Kidney (tissue), 14 donors: ENCODE data around the gene SGPL1. TPM values are rescaled to one million over a fixed set of nuclear protein-coding genes. Genes with fewer than 3 reads are reported as not detected.

Source experiments
- DNase-seq, 5 donors: peaks; one replicate each; pipeline ENCODE4 v3.0.0-alpha.2; 2013 to 2020
- FAIRE-seq: peaks from 2 replicates; lab custom pipeline; 2012; peaks lifted over from hg19 to GRCh38; lab: Jason Lieb, UNC
- H3K27ac ChIP-seq, 2 donors: one replicate each; pipeline ENCODE4 v1.7.0; 2013; ENCODE audit warnings: low read depth in 2 of 2, low read length in 2 of 2, inconsistent platforms in 1 of 2
- H3K27me3 ChIP-seq: one replicate; pipeline ENCODE4 v1.7.1; 2013; ENCODE audit warnings: low read length, inconsistent platforms; ENCODE audit not compliant: control insufficient read depth, insufficient read depth
- H3K36me3 ChIP-seq, 3 donors: one replicate each; pipeline versions ENCODE4 v1.7.0 to v1.7.1; 2013; ENCODE audit warnings: low read length in 3 of 3, control low read depth in 1 of 3, inconsistent platforms in 1 of 3; ENCODE audit not compliant: insufficient read depth in 3 of 3, control insufficient read depth in 2 of 3
- H3K4me1 ChIP-seq, 3 donors: one replicate each; pipeline versions ENCODE4 v1.7.0 to v1.7.1; 2013; ENCODE audit warnings: low read length in 3 of 3, inconsistent platforms in 1 of 3, low read depth in 1 of 3; ENCODE audit not compliant: control insufficient read depth in 2 of 3, insufficient read depth in 2 of 3
- H3K4me3 ChIP-seq, 3 donors: one replicate each; pipeline versions ENCODE4 v1.7.0 to v1.8.1; 2013; ENCODE audit warnings: low read length in 3 of 3, control low read depth in 1 of 3, inconsistent platforms in 1 of 3
- H3K9ac ChIP-seq, 3 donors: one replicate each; pipeline versions ENCODE4 v1.7.0 to v1.7.1; 2013; ENCODE audit warnings: low read length in 3 of 3, control low read depth in 1 of 3, inconsistent platforms in 1 of 3
- H3K9me3 ChIP-seq, 3 donors: one replicate each; pipeline versions ENCODE4 v1.7.0 to v1.7.1; 2013; ENCODE audit warnings: low read length in 3 of 3, control low read depth in 1 of 3, inconsistent platforms in 1 of 3; ENCODE audit not compliant: control insufficient read depth in 2 of 3, insufficient read depth in 1 of 3
- CTCF ChIP-seq: IDR thresholded peaks from 3 replicates; pipeline ENCODE4 v1.5.1; 2012; ENCODE audit warnings: mild to moderate bottlenecking, moderate library complexity, borderline replicate concordance; ENCODE audit not compliant: insufficient read depth; ENCODE audit errors: extremely low read depth
- intact Hi-C: fragments of 100-400 bp; cut with DNase I; formaldehyde crosslinking; loops from one replicate; pipeline ENCODE4 v1.11.1; 2022
- polyA plus RNA-seq: library from polyadenylated mRNA; stranded (reverse); fragments of 350-450 nt; fragmentation: Illumina TruSeq; extraction: RNeasy Lipid Tissue Mini Kit (QIAGEN cat#74804); gene quantifications from one replicate; pipeline ENCODE4 v1.2.3, GENCODE V29; 2014; ENCODE audit warnings: low read depth, low replicate concordance; ENCODE audit not compliant: insufficient read depth
- total RNA-seq: library from RNA; stranded (reverse); fragmentation: NEBNext Ultra II Directional; extraction: Animal tissue kit (Norgen Biotek cat#: 25700); gene quantifications from one replicate; pipeline ENCODE4 v1.2.1, GENCODE V29; 2021
- donor health status: control.
- donor health status: control.
- donor health status: control.
- donor health status: control.
- donor health status: control.
- donor health status: DM: yes; HTN: yes; CAD: no.
- donor health status: Normal renal cell carcinoma (clear cell type).

SGPL1 gene
- total and polyA plus RNA-seq, 2 donors from 2014 or later, result 13.5 to 105 TPM

- H3K9ac ChIP-seq, result no peak overlapping the region
- H3K27ac ChIP-seq, result no peak overlapping the region
- no peak overlapping the region for H3K4me3 ChIP-seq
- DNase-seq (no peak), FAIRE-seq (no peak)
- H3K36me3 ChIP-seq, result no peaks in the 10 kb centered on the region
- no peaks in the 10 kb centered on the region for H3K27me3 ChIP-seq
- TF ChIP-seq CTCF, result no peak
- H3K9me3 ChIP-seq, result no peaks in the 10 kb centered on the region
- intact Hi-C loops, result no loop called here
- H3K4me1 ChIP-seq, result peaks cover 3 to 11% (median 3%) of the 10 kb centered on the region in 3 donors
Measured at GRCh38 chr10:70893227-70894006, 77.7 kb downstream of the SGPL1 start.

- no peak for FAIRE-seq
Measured at GRCh38 chr10:70894416-70894815, 78.7 kb downstream of the SGPL1 start.

GRCh38 chr10:70896551-70896950 lies 80.8 kb downstream of the SGPL1 start:
- Histone ChIP-seq H3K36me3 (no peaks in the 10 kb centered on the region), H3K27me3 (no peaks in the 10 kb centered on the region), H3K27ac (no peak overlapping the region), H3K4me3 (no peak overlapping the region), H3K9me3 (no peaks in the 10 kb centered on the region), H3K9ac (no peak overlapping the region), H3K4me1 (no peaks in the 10 kb centered on the region)
- intact Hi-C loops, result no loop called here
- FAIRE-seq, result no peak
- no peak for TF ChIP-seq CTCF
- no peak for DNase-seq

More at GRCh38 chr10:70894416-70894815, 78.7 kb downstream of the SGPL1 start:
- Histone ChIP-seq H3K9ac (no peak overlapping the region), H3K4me1 (peaks cover 0 to 6% (median 3%) of the 10 kb centered on the region in 3 donors), H3K27me3 (no peaks in the 10 kb centered on the region), H3K9me3 (no peaks in the 10 kb centered on the region), H3K36me3 (no peaks in the 10 kb centered on the region), H3K4me3 (no peak overlapping the region), H3K27ac (no peak overlapping the region)
- no peak for TF ChIP-seq CTCF
- intact Hi-C loops, result no loop called here
- DNase-seq, result no peak
